Adrenal gland (tissue), 5 donors: ENCODE results near the gene ERICH2.

ENCODE experiments used
- CTCF ChIP-seq, 6 experiments: fragments of 450-650 bp in 4 of 6; fragments of 200-600 bp in 2 of 6; sonication (generic) in 1 of 6; IDR thresholded peaks; 1 replicate in 5 of 6; 2 replicates in 1 of 6; pipeline versions ENCODE4 v1.5.1 to v1.8.0; 2016 to 2021; ENCODE audit warnings: antibody characterized with exemption in 6 of 6, mild to moderate bottlenecking in 2 of 6, moderate library complexity in 1 of 6
- POLR2A ChIP-seq, 2 donors: fragments of 450-650 bp; IDR thresholded peaks; one replicate each; pipeline ENCODE4 v1.6.1; 2017; ENCODE audit warnings: antibody characterized with exemption in 2 of 2, mild to moderate bottlenecking in 2 of 2, moderate library complexity in 1 of 2
- donor health status: DM: no; HTN: no; CAD: no.

GRCh38 chr2:170806548-170806947 is 36.4 kb downstream of the ERICH2 start:
- no peak for TF ChIP-seq POLR2A (IDR thresholded peaks at IDR 0.05)
- no peak for TF ChIP-seq CTCF (IDR thresholded peaks at IDR 0.05)
